Smooth muscle cell (in vitro differentiated cells): ENCODE results near the gene L3MBTL1. TPM values are rescaled to one million over a fixed set of nuclear protein-coding genes. Genes with fewer than 3 reads are reported as not detected.

Experiments
- DNase-seq: peaks from one replicate; lab custom pipeline; 2025; ENCODE audit not compliant: unreplicated experiment; lab: John Stamatoyannopoulos, UW
- H2AFZ ChIP-seq: fragments of 200-600 bp; sonication (generic); 2 replicates; pipeline ENCODE4 v1.6.0; 2016; ENCODE audit warnings: antibody characterized with exemption, low read depth, mild to moderate bottlenecking
- H3F3A ChIP-seq: fragments of 200-600 bp; sonication (generic); 2 replicates; pipeline ENCODE4 v1.6.0; 2017; ENCODE audit warnings: antibody characterized with exemption, low read depth
- H3K27ac ChIP-seq: fragments of 200-600 bp; sonication (generic); 2 replicates; pipeline ENCODE4 v1.5.1; 2016; ENCODE audit warnings: low read depth, mild to moderate bottlenecking
- H3K27me3 ChIP-seq: fragments of 200-600 bp; sonication (generic); 2 replicates; pipeline ENCODE4 v1.6.1; 2016; ENCODE audit warnings: low read depth, mild to moderate bottlenecking
- H3K36me3 ChIP-seq: fragments of 200-600 bp; sonication (generic); 2 replicates; pipeline ENCODE4 v1.5.1; 2016; ENCODE audit warnings: low read depth
- H3K4me1 ChIP-seq: fragments of 200-600 bp; sonication (generic); 2 replicates; pipeline ENCODE4 v1.5.1; 2016; ENCODE audit warnings: low read depth
- H3K4me2 ChIP-seq: fragments of 200-600 bp; sonication (generic); 2 replicates; pipeline ENCODE4 v1.6.0; 2016; ENCODE audit warnings: mild to moderate bottlenecking
- H3K4me3 ChIP-seq: fragments of 200-600 bp; sonication (generic); 2 replicates; pipeline ENCODE4 v1.5.1; 2016; ENCODE audit warnings: mild to moderate bottlenecking
- H3K79me2 ChIP-seq: fragments of 200-600 bp; sonication (generic); 2 replicates; pipeline ENCODE4 v1.6.0; 2016; ENCODE audit warnings: low read depth, mild to moderate bottlenecking
- H3K9ac ChIP-seq: fragments of 200-600 bp; sonication (generic); 2 replicates; pipeline ENCODE4 v1.6.0; 2016; ENCODE audit warnings: low read depth
- H3K9me3 ChIP-seq: fragments of 200-600 bp; sonication (generic); replicated peaks from 2 replicates; pipeline ENCODE4 v1.5.1; 2016; ENCODE audit warnings: low read depth
- H4K20me1 ChIP-seq: fragments of 200-600 bp; sonication (generic); 2 replicates; pipeline ENCODE4 v1.6.0; 2016; ENCODE audit warnings: low read depth
- WGBS: methylation state at CpG from one replicate; pipeline ENCODE4 v1.1.7; 2016; ENCODE audit warnings: low lambda C conversion rate; 5-methylcytosine and 5-hydroxymethylcytosine counted together
- polyA plus RNA-seq: library from polyadenylated mRNA; unstranded; fragments of >200 nt; fragmentation: Nextera tagmentation; extraction: Ambion mirVana; gene quantifications from 2 replicates; pipeline ENCODE4 v1.2.1, GENCODE V29; 2016
- total RNA-seq: library from RNA; depleted of rRNA; stranded (reverse); fragments of >200 nt; gene quantifications from 2 replicates; pipeline ENCODE4 v1.2.3, GENCODE V29; 2014
- TF ChIP-seq, protein P1 (sequence below): fragments of 200-600 bp; sonication (generic); IDR thresholded peaks from 2 replicates; pipeline ENCODE4 v1.5.1; 2017; ENCODE audit warnings: borderline replicate concordance, mild to moderate bottlenecking, antibody characterized with exemption; ENCODE audit not compliant: insufficient read depth, poor library complexity, severe bottlenecking

Gene L3MBTL1
- total and polyA plus RNA-seq, 2 experiments from 2014 or later: 7.7 to 8.9 TPM

DNA sequence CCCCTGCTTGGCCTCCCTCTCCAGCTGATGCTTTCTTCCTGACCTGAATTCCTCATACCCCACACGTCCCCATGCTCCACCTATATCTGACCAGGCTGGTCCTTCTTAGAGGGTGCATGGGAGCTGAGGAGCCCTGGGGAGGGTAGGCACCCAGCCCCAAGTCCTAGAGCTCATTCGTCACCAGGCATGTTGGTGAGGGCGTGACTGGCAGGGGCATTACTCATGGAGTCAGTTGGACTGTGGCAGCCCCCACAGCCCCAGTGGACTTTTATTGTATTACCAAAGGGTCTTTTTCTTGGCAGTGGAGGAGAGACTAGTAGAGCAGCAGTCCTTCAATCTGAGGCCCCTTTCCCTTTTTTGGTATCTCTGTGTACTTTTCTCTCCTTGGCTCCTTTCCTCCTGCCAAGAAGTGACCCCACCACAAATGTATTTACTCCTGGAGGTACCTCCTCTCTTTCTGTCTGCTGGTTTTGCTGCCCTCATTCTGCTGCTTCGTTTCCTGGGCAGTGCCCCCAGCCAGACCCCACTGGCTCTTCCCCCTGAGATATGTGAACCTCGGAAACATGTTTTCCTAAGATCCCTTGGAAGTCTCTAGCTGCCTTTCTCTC is 40.9 kb downstream of the L3MBTL1 start:
- Histone ChIP-seq H3K9ac (no peak overlapping the region), H4K20me1 (no peaks in the 10 kb centered on the region), H3K27me3 (no peaks in the 10 kb centered on the region), H3K36me3 (no peaks in the 10 kb centered on the region), H3K4me2 (no peak overlapping the region), H3F3A (no peaks in the 10 kb centered on the region), H3K4me1 (no peaks in the 10 kb centered on the region), H3K4me3 (no peak overlapping the region), H3K79me2 (no peaks in the 10 kb centered on the region), H2AFZ (no peak overlapping the region), H3K9me3 (no peaks in the 10 kb centered on the region), H3K27ac (no peak overlapping the region)
- no peak for DNase-seq
- WGBS: 75% methylated on average over 5 of the region's 5 CpGs
- TF ChIP-seq, protein P1, sequence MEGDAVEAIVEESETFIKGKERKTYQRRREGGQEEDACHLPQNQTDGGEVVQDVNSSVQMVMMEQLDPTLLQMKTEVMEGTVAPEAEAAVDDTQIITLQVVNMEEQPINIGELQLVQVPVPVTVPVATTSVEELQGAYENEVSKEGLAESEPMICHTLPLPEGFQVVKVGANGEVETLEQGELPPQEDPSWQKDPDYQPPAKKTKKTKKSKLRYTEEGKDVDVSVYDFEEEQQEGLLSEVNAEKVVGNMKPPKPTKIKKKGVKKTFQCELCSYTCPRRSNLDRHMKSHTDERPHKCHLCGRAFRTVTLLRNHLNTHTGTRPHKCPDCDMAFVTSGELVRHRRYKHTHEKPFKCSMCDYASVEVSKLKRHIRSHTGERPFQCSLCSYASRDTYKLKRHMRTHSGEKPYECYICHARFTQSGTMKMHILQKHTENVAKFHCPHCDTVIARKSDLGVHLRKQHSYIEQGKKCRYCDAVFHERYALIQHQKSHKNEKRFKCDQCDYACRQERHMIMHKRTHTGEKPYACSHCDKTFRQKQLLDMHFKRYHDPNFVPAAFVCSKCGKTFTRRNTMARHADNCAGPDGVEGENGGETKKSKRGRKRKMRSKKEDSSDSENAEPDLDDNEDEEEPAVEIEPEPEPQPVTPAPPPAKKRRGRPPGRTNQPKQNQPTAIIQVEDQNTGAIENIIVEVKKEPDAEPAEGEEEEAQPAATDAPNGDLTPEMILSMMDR: no peak

DNA sequence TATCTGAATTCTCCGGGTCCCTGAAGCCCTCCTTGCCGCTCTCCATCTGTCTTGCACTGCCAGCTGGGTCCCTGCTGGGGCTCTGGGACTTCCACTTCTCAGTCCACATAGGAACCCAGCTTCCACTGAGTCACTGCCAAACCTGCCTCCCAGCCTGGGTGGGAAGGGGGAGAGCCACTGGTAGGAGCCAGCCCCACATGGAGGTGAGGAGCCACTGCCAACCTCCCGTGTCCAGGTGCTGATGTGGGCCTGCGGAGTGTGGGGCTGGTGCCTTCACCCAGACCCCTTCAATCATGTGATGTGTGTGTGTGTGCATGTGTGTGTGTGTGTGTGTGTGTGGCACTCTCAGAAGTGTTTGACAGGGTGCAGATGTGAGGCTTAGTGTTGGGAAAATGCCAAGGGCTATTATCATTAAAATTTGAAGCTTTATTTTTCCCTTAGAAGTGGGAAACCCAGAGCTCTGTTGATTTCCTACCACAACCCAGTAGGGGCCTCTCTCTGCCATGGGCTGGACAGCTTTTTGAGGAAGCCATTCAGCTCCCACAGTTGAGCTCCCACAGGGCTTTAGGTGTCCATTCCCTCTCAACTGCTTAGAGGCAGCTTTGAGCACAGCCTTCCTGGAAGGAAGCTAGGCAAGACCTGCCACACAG is 42.0 kb downstream of the L3MBTL1 start:
- Histone ChIP-seq H3K9me3 (no peaks in the 10 kb centered on the region), H3K4me1 (no peaks in the 10 kb centered on the region), H3K79me2 (no peaks in the 10 kb centered on the region), H3K27ac (no peak overlapping the region), H4K20me1 (no peaks in the 10 kb centered on the region), H3K4me3 (no peak overlapping the region), H3K4me2 (no peak overlapping the region), H2AFZ (no peak overlapping the region), H3K27me3 (no peaks in the 10 kb centered on the region), H3F3A (no peaks in the 10 kb centered on the region), H3K36me3 (no peaks in the 10 kb centered on the region), H3K9ac (no peak overlapping the region)
- TF ChIP-seq, protein P1: no peak
- DNase-seq: no peak
- WGBS: 99% methylated on average over 4 of the region's 4 CpGs

DNA sequence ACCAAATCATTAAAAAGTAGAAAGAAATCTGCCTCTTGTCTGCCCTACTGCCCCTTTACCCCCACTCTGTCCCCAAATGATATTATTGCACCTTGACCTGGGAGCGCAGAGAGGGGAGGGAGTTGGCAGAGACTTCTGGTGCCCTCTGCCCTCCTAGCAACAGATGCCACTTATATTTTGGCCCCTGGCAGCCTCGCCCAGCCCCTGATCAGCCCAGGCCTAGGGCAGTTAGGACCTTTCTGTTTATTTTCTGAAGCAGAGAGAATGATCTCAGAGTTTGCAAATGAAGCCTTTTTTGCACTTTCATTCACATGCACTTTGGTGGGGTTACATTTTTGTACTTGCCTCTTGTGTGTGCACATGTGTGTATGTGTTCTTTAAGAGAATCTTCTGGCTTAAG is 43.0 kb downstream of the L3MBTL1 start:
- no peak overlapping the region for H3K4me3 ChIP-seq
- H3K4me1 ChIP-seq: no peaks in the 10 kb centered on the region
- H3K79me2 ChIP-seq: no peaks in the 10 kb centered on the region
- no peak for DNase-seq
- H3F3A ChIP-seq: no peaks in the 10 kb centered on the region
- H3K27me3 ChIP-seq: no peaks in the 10 kb centered on the region
- no peaks in the 10 kb centered on the region for H3K9me3 ChIP-seq
- WGBS: 100% methylated on average over 2 of the region's 2 CpGs
- no peaks in the 10 kb centered on the region for H4K20me1 ChIP-seq
- H3K9ac ChIP-seq: no peak overlapping the region
- no peaks in the 10 kb centered on the region for H3K36me3 ChIP-seq
- TF ChIP-seq, protein P1: no peak
- H3K4me2 ChIP-seq: no peak overlapping the region
- H3K27ac ChIP-seq: no peak overlapping the region
- H2AFZ ChIP-seq: no peak overlapping the region

DNA sequence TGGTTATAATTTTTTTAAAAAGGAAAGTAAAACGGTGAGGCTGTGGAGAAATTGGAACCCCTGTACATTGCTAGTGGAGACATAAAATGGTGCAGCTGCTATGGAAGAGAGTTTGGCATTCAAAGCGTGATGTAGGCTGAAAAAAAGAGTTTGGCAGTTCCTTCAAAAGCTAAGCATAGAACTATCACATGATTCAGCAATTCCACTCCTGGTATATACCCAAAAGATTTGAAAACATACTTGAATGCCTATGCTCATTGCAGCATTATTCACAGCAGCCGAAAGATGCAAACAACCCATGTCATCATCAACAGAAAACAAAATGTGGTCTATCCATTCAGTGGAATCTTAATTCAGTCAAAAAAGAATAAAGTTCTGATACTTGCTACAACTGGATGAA is 46.9 kb downstream of the L3MBTL1 start:
- Histone ChIP-seq H3K79me2 (no peaks in the 10 kb centered on the region), H3K27me3 (no peaks in the 10 kb centered on the region), H2AFZ (no peak overlapping the region), H3F3A (no peaks in the 10 kb centered on the region), H4K20me1 (no peaks in the 10 kb centered on the region), H3K9ac (no peak overlapping the region), H3K4me3 (no peak overlapping the region), H3K4me1 (no peaks in the 10 kb centered on the region), H3K4me2 (no peak overlapping the region), H3K9me3 (no peaks in the 10 kb centered on the region), H3K27ac (no peak overlapping the region), H3K36me3 (no peaks in the 10 kb centered on the region)
- no peak for DNase-seq
- TF ChIP-seq, protein P1: no peak
- 88% methylated on average over 3 of the region's 3 CpGs for whole genome bisulfite sequencing
